ENCODE data around the gene OGFOD2.
"Not testable (repeated sequence)": the region's sequence is repeated elsewhere in the genome, so short reads cannot be mapped to it uniquely, and the experiment has no call there.

Gene OGFOD2

GRCh38 chr12:123011701-123012100 lies 36.7 kb downstream of the OGFOD2 start:
- in situ Hi-C loops (cut with MboI; ENCODE audit: low sequenced_read_pairs, unreplicated experiment), result no loop called here
- TF ChIP-seq, protein P1, sequence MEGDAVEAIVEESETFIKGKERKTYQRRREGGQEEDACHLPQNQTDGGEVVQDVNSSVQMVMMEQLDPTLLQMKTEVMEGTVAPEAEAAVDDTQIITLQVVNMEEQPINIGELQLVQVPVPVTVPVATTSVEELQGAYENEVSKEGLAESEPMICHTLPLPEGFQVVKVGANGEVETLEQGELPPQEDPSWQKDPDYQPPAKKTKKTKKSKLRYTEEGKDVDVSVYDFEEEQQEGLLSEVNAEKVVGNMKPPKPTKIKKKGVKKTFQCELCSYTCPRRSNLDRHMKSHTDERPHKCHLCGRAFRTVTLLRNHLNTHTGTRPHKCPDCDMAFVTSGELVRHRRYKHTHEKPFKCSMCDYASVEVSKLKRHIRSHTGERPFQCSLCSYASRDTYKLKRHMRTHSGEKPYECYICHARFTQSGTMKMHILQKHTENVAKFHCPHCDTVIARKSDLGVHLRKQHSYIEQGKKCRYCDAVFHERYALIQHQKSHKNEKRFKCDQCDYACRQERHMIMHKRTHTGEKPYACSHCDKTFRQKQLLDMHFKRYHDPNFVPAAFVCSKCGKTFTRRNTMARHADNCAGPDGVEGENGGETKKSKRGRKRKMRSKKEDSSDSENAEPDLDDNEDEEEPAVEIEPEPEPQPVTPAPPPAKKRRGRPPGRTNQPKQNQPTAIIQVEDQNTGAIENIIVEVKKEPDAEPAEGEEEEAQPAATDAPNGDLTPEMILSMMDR (IDR thresholded peaks at IDR 0.05; ENCODE audit: borderline replicate concordance, control extremely low read depth, extremely low read depth, insufficient read depth, missing control alignments), result no peak
- DNase-seq (ENCODE audit: low spot score), result no peak

- DNase-seq (ENCODE audit: low spot score), result no peak
- in situ Hi-C loops (cut with MboI; ENCODE audit: low sequenced_read_pairs, unreplicated experiment), result no loop called here
- TF ChIP-seq, protein P1 (IDR thresholded peaks at IDR 0.05; ENCODE audit: borderline replicate concordance, control extremely low read depth, extremely low read depth, insufficient read depth, missing control alignments), result no peak
These were observed 38.4 kb downstream of the OGFOD2 start for GRCh38 chr12:123013185-123014095.

DNA sequence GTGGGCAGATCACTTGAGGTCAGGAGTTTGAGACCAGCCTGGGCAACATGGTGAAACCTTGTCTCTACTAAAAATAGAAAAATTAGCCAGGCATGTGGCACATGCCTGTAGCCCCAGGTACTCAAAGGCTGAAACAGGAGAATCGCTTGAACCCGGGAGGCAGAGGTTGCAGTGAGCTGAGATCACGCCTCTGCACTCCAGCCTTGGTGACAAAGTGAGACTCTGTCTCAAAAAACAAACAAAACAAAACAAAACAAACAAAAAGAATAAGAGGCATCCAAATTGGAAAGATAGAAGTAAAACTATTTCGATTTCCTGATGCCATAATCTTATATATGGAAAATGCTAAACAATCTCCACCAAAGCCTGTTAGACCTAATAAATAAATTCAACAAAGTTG lies 39.4 kb downstream of the OGFOD2 start:
- in situ Hi-C loops (cut with MboI; ENCODE audit: low sequenced_read_pairs, unreplicated experiment), result not testable (repeated sequence)

GRCh38 chr12:123017753-123018152 lies 42.7 kb downstream of the OGFOD2 start:
- in situ Hi-C loops (cut with MboI; ENCODE audit: low sequenced_read_pairs, unreplicated experiment), result no loop called here
- TF ChIP-seq, protein P1 (IDR thresholded peaks at IDR 0.05; ENCODE audit: borderline replicate concordance, control extremely low read depth, extremely low read depth, insufficient read depth, missing control alignments), result no peak

More for the DNA sequence above, 39.4 kb downstream of the OGFOD2 start:
- DNase-seq (ENCODE audit: low spot score), result not testable (repeated sequence)

DNA sequence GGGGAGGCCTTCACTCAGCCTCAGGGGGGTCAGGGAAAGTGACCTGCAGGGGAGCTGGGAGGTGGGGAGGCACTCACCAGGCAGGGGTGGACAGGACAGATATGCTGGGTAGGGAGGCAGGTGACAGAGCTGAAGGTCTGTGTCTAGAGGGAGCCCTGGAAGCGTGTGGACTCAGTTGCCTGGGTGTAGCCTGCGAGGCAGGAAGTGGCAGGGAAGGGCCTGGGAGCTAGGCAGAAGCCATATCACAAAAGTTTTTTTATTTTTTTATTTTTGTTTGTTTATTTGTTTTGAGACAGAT lies 44.7 kb downstream of the OGFOD2 start:
- in situ Hi-C loops (cut with MboI; ENCODE audit: low sequenced_read_pairs, unreplicated experiment), result no loop called here
- no peak for DNase-seq (ENCODE audit: low spot score)
- TF ChIP-seq, protein P1 (IDR thresholded peaks at IDR 0.05; ENCODE audit: borderline replicate concordance, control extremely low read depth, extremely low read depth, insufficient read depth, missing control alignments), result no peak

More at GRCh38 chr12:123017753-123018152, 42.7 kb downstream of the OGFOD2 start:
- DNase-seq (ENCODE audit: low spot score), result no peak

- in situ Hi-C loops (cut with MboI; ENCODE audit: low sequenced_read_pairs, unreplicated experiment), result no loop called here
- TF ChIP-seq, protein P1 (IDR thresholded peaks at IDR 0.05; ENCODE audit: borderline replicate concordance, control extremely low read depth, extremely low read depth, insufficient read depth, missing control alignments), result no peak
- no peak for DNase-seq (ENCODE audit: low spot score)
These were observed 46.9 kb downstream of the OGFOD2 start for GRCh38 chr12:123021688-123022604.
